ENCODE data around the gene S100Z.
"Not testable (repeated sequence)": the region's sequence is repeated elsewhere in the genome, so short reads cannot be mapped to it uniquely, and the experiment has no call there.

Gene S100Z

DNA sequence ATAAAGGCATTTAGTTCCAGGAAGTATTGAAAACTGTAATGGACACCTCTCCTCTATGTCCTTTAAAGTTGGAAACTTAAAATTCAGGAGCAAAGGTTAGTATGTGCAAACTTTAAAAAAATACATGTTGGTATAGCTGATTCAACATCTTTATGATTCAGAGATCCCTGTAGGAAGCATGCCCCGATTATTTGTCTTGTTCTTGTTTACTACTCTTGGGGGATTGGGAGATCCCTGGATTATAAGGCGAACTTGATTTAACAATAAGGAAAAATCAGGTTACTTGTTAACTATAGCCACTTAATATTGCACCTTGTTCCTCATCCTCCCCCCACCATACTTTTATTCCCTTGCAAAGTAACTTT lies 29.3 kb upstream of the S100Z start:
- Histone ChIP-seq H3K9ac (ENCODE audit: insufficient read length) (no peak overlapping the region), H3K4me3 (no peak overlapping the region), H3K36me3 (ENCODE audit: insufficient read depth, low read length) (no peaks in the 10 kb centered on the region), H3K27ac (no peak overlapping the region), H3K9me3 (ENCODE audit: low read depth, low read length) (no peaks in the 10 kb centered on the region)
- no peak for DNase-seq (ENCODE audit: low read depth, low spot score)
- TF ChIP-seq FOXP2 (optimal IDR thresholded peaks at IDR 0.05; ENCODE audit: control extremely low read depth, extremely low read length, insufficient read depth) (no peak), POLR2AphosphoS5 (IDR thresholded peaks at IDR 0.05; ENCODE audit: borderline replicate concordance, low read depth, low read length) (no peak), EZH2 (IDR thresholded peaks at IDR 0.05) (no peak)

GRCh38 chr5:76821136-76821535 lies 28.7 kb upstream of the S100Z start:
- no peak overlapping the region for H3K27ac ChIP-seq
- TF ChIP-seq POLR2AphosphoS5 (IDR thresholded peaks at IDR 0.05; ENCODE audit: borderline replicate concordance, low read depth, low read length) (no peak), FOXP2 (optimal IDR thresholded peaks at IDR 0.05; ENCODE audit: control extremely low read depth, extremely low read length, insufficient read depth) (no peak), EZH2 (IDR thresholded peaks at IDR 0.05) (no peak)
- DNase-seq (ENCODE audit: low read depth, low spot score): no peak
- H3K36me3 ChIP-seq (ENCODE audit: insufficient read depth, low read length): no peaks in the 10 kb centered on the region
- H3K9ac ChIP-seq (ENCODE audit: insufficient read length): no peak overlapping the region
- H3K9me3 ChIP-seq (ENCODE audit: low read depth, low read length): no peaks in the 10 kb centered on the region
- no peak overlapping the region for H3K4me3 ChIP-seq

DNA sequence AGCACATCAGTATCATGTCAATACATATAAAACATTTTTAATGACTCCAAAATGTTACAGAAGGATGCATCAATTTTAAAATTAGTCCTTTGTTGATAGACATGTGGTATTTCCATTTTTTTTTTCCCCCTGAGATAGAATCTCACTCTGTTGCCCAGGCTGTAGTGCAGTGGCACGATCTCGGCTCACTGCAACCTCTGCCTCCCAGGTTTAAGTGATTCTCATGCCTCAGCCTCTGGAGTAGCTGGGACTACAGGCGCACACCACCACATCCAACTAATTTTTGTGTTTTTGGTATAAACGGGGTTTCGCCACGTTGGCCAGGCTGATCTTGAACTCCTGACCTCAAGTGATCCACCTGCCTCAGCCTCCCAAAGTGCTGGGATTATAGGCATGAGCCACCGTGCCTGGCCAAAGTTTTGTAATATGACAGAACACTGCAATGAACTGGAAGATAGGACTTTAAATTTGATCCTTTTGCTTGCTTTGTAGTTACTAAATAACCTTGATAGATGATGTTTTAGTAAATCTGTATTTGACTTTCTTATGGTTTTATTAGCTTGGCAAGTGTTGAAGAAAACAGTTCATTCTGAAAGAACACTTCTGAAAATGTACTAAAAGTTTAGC lies 27.6 kb upstream of the S100Z start:
- DNase-seq (ENCODE audit: low read depth, low spot score); H3K9ac ChIP-seq (ENCODE audit: insufficient read length); H3K27ac ChIP-seq; H3K9me3 ChIP-seq (ENCODE audit: low read depth, low read length); H3K36me3 ChIP-seq (ENCODE audit: insufficient read depth, low read length); H3K4me3 ChIP-seq: not testable (repeated sequence)

DNA sequence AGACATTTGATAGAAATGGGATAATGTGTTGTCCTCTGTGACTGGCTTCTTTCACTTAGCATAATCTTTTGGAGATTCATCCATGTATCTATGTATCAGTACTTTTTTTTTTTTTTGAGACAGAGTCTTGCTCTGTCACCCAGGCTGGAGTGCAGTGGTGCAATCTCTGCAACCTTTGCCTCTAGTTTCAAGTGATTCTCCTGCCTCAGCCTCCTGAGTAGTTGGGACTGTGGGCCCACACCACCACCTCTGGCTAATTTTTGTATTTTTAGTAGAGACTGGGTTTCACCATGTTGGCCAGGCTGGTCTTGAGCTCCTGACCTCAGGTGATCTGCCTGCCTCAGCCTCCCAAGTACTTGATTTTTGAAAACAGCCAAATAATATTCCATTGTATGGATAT lies 23.4 kb upstream of the S100Z start:
- not testable (repeated sequence) for H3K4me3 ChIP-seq; H3K9ac ChIP-seq (ENCODE audit: insufficient read length); DNase-seq (ENCODE audit: low read depth, low spot score); H3K36me3 ChIP-seq (ENCODE audit: insufficient read depth, low read length); H3K9me3 ChIP-seq (ENCODE audit: low read depth, low read length); H3K27ac ChIP-seq

DNA sequence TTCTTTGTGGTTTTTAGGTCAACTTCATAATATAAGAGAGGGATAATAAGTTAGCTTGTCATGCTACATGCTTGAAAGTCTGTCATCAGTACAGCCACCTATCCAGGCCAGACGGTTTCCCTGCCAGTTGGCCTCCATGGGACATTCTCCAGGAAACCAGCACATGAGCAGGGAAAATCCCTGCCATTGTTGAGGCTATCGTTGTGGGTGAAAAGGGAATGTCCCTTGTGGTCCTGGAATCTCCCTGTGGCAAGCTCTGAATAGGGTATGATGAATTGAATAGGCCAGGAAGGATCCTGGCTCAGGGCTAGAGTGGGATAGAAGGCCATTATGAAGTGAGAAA lies 18.7 kb upstream of the S100Z start:
- H3K36me3 ChIP-seq (ENCODE audit: insufficient read depth, low read length): no peaks in the 10 kb centered on the region
- H3K27ac ChIP-seq: no peak overlapping the region
- H3K9me3 ChIP-seq (ENCODE audit: low read depth, low read length): no peaks in the 10 kb centered on the region
- H3K9ac ChIP-seq (ENCODE audit: insufficient read length): no peak overlapping the region
- H3K4me3 ChIP-seq: no peak overlapping the region
- TF ChIP-seq FOXP2 (optimal IDR thresholded peaks at IDR 0.05; ENCODE audit: control extremely low read depth, extremely low read length, insufficient read depth) (no peak), POLR2AphosphoS5 (IDR thresholded peaks at IDR 0.05; ENCODE audit: borderline replicate concordance, low read depth, low read length) (no peak), EZH2 (IDR thresholded peaks at IDR 0.05) (no peak)
- no peak for DNase-seq (ENCODE audit: low read depth, low spot score)

DNA sequence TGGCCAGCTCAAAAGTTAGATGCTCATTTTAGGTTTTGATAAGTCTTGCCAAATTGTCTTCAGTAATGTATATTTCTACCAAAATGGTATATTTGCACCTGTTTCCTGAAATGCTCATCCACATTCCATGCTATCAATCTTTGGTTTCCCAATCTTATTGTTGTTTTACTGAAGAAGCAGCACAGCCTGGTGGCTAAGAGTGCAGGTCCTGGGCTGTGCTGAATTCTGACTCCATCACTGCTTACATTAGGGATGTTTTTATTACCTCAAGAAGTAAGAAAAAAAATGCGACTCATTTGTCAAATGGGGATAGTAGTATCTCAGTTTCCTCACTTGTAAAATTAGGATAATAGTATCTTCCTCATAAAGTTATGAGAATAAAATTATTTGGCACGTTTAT lies 13.6 kb upstream of the S100Z start:
- no peak overlapping the region for H3K9ac ChIP-seq (ENCODE audit: insufficient read length)
- no peak overlapping the region for H3K4me3 ChIP-seq
- no peak for DNase-seq (ENCODE audit: low read depth, low spot score)
- no peaks in the 10 kb centered on the region for H3K36me3 ChIP-seq (ENCODE audit: insufficient read depth, low read length)
- H3K9me3 ChIP-seq (ENCODE audit: low read depth, low read length): no peaks in the 10 kb centered on the region
- H3K27ac ChIP-seq: no peak overlapping the region
- TF ChIP-seq FOXP2 (optimal IDR thresholded peaks at IDR 0.05; ENCODE audit: control extremely low read depth, extremely low read length, insufficient read depth): no peak
- no peak for TF ChIP-seq POLR2AphosphoS5 (IDR thresholded peaks at IDR 0.05; ENCODE audit: borderline replicate concordance, low read depth, low read length)
- TF ChIP-seq EZH2 (IDR thresholded peaks at IDR 0.05): no peak

- H3K27ac ChIP-seq: no peak overlapping the region
- DNase-seq (ENCODE audit: low read depth, low spot score): no peak
- H3K36me3 ChIP-seq (ENCODE audit: insufficient read depth, low read length): no peaks in the 10 kb centered on the region
- TF ChIP-seq FOXP2 (optimal IDR thresholded peaks at IDR 0.05; ENCODE audit: control extremely low read depth, extremely low read length, insufficient read depth) (no peak), EZH2 (IDR thresholded peaks at IDR 0.05) (no peak), POLR2AphosphoS5 (IDR thresholded peaks at IDR 0.05; ENCODE audit: borderline replicate concordance, low read depth, low read length) (no peak)
- H3K9ac ChIP-seq (ENCODE audit: insufficient read length): no peak overlapping the region
- H3K9me3 ChIP-seq (ENCODE audit: low read depth, low read length): no peaks in the 10 kb centered on the region
- H3K4me3 ChIP-seq: no peak overlapping the region
Measured at GRCh38 chr5:76836585-76836984, 13.2 kb upstream of the S100Z start.

- no peak for DNase-seq (ENCODE audit: low read depth, low spot score)
- Histone ChIP-seq H3K9me3 (ENCODE audit: low read depth, low read length) (no peaks in the 10 kb centered on the region), H3K36me3 (ENCODE audit: insufficient read depth, low read length) (no peaks in the 10 kb centered on the region), H3K9ac (ENCODE audit: insufficient read length) (no peak overlapping the region), H3K27ac (no peak overlapping the region), H3K4me3 (peak overlapping the region; percentile 7; the same call in 1 of the 2 replicates)
- TF ChIP-seq FOXP2 (optimal IDR thresholded peaks at IDR 0.05; ENCODE audit: control extremely low read depth, extremely low read length, insufficient read depth) (no peak), POLR2AphosphoS5 (IDR thresholded peaks at IDR 0.05; ENCODE audit: borderline replicate concordance, low read depth, low read length) (no peak), EZH2 (IDR thresholded peaks at IDR 0.05) (no peak)
Measured at GRCh38 chr5:76838481-76839261, 11.1 kb upstream of the S100Z start.

- H3K27ac ChIP-seq: no peak overlapping the region
- no peak for DNase-seq (ENCODE audit: low read depth, low spot score)
- no peak overlapping the region for H3K4me3 ChIP-seq
- no peak overlapping the region for H3K9ac ChIP-seq (ENCODE audit: insufficient read length)
- TF ChIP-seq FOXP2 (optimal IDR thresholded peaks at IDR 0.05; ENCODE audit: control extremely low read depth, extremely low read length, insufficient read depth): no peak
- TF ChIP-seq EZH2 (IDR thresholded peaks at IDR 0.05): no peak
- no peak for TF ChIP-seq POLR2AphosphoS5 (IDR thresholded peaks at IDR 0.05; ENCODE audit: borderline replicate concordance, low read depth, low read length)
- no peaks in the 10 kb centered on the region for H3K36me3 ChIP-seq (ENCODE audit: insufficient read depth, low read length)
- H3K9me3 ChIP-seq (ENCODE audit: low read depth, low read length): no peaks in the 10 kb centered on the region
Measured at GRCh38 chr5:76841361-76841760, 8.5 kb upstream of the S100Z start.

All from SK-N-MC (cell line).